Keratinocyte (primary cell): Measurements from ENCODE around the gene MCTP2. TPM values are rescaled to one million over a fixed set of nuclear protein-coding genes. Genes with fewer than 3 reads are reported as not detected.

Experiments
- DNase-seq: peaks from one replicate; pipeline ENCODE4 v3.0.0-alpha.2; 2011; ENCODE audit warnings: low read depth, missing footprints, low spot score
- FAIRE-seq: peaks from 2 replicates; lab custom pipeline; 2011; peaks lifted over from hg19 to GRCh38; lab: Jason Lieb, UNC
- H2AFZ ChIP-seq: 2 replicates; pipeline ENCODE4 v1.6.0; 2012; ENCODE audit warnings: low read length, control low read depth, inconsistent platforms; ENCODE audit not compliant: control insufficient read depth
- H3K27ac ChIP-seq: 2 replicates; pipeline ENCODE4 v1.5.1; 2011; ENCODE audit warnings: low read length; ENCODE audit not compliant: control insufficient read depth, insufficient read depth
- H3K27me3 ChIP-seq: 3 replicates; pipeline ENCODE4 v1.6.0; 2011; ENCODE audit warnings: low read length; ENCODE audit not compliant: control insufficient read depth, insufficient read depth; ENCODE audit errors: extremely low read depth
- H3K36me3 ChIP-seq, 2 experiments: 2 replicates in 1 of 2; 3 replicates in 1 of 2; pipeline ENCODE4 v1.5.1; 2011; ENCODE audit warnings: low read length in 2 of 2, mild to moderate bottlenecking in 1 of 2; ENCODE audit not compliant: control insufficient read depth in 2 of 2, insufficient read depth in 2 of 2; ENCODE audit errors: extremely low read depth in 1 of 2
- H3K4me1 ChIP-seq: 3 replicates; pipeline ENCODE4 v1.5.1; 2011; ENCODE audit warnings: low read length; ENCODE audit not compliant: control insufficient read depth, insufficient read depth; ENCODE audit errors: extremely low read depth
- H3K4me2 ChIP-seq: 3 replicates; pipeline ENCODE4 v1.6.0; 2011; ENCODE audit warnings: low read depth, low read length; ENCODE audit not compliant: control insufficient read depth, insufficient read depth; ENCODE audit errors: extremely low read depth
- H3K4me3 ChIP-seq, 3 experiments: fragments of 200-600 bp in 1 of 3; sonication (generic) in 1 of 3; 2 replicates in 2 of 3; 3 replicates in 1 of 3; pipeline ENCODE4 v1.5.1; 2011 to 2016; ENCODE audit warnings: low read length in 3 of 3, mild to moderate bottlenecking in 3 of 3, control low read depth in 2 of 3, inconsistent platforms in 1 of 3, low read depth in 1 of 3, mixed read lengths in 1 of 3, mixed run types in 1 of 3, moderate library complexity in 1 of 3; ENCODE audit not compliant: control insufficient read depth in 2 of 3, insufficient read depth in 2 of 3; ENCODE audit errors: extremely low read depth in 1 of 3
- H3K79me2 ChIP-seq: 2 replicates; pipeline ENCODE4 v1.6.0; 2012; ENCODE audit warnings: low read length; ENCODE audit not compliant: control insufficient read depth, insufficient read depth
- H3K9ac ChIP-seq: 3 replicates; pipeline ENCODE4 v1.6.0; 2011; ENCODE audit warnings: low read length; ENCODE audit not compliant: control insufficient read depth, insufficient read depth; ENCODE audit errors: extremely low read depth
- H3K9me1 ChIP-seq: 3 replicates; pipeline ENCODE4 v1.6.0; 2011; ENCODE audit warnings: low read length; ENCODE audit not compliant: control insufficient read depth, insufficient read depth; ENCODE audit errors: extremely low read depth
- H3K9me3 ChIP-seq: 2 replicates; pipeline ENCODE4 v1.5.1; 2012; ENCODE audit warnings: low read depth, low read length; ENCODE audit not compliant: control insufficient read depth
- H4K20me1 ChIP-seq: 3 replicates; pipeline ENCODE4 v1.6.0; 2011; ENCODE audit warnings: low read length; ENCODE audit not compliant: control insufficient read depth, insufficient read depth; ENCODE audit errors: extremely low read depth
- EZH2 ChIP-seq: IDR thresholded peaks from one replicate; pipeline ENCODE4 v1.6.1; 2012; ENCODE audit warnings: inconsistent platforms, mild to moderate bottlenecking, low read length, moderate library complexity
- dilution Hi-C: fragments of 300-500 bp; cut with MboI; formaldehyde crosslinking; loops from one replicate; pipeline ENCODE4 v1.7.0; 2020; ENCODE audit warnings: low sequenced_read_pairs; ENCODE audit not compliant: extremely low pct_ligation_motif_present
- polyA plus RNA-seq, 5 experiments: library from polyadenylated mRNA; depleted of rRNA in 3 of 5; stranded (reverse) in 3 of 5; stranded (forward) in 1 of 5; unstranded in 1 of 5; fragments of >200 nt; gene quantifications; 1 replicate in 1 of 5; 2 replicates in 3 of 5; 3 replicates in 1 of 5; pipeline versions ENCODE4 v1.2.1 to v1.2.3, GENCODE V29; 2011 to 2012; ENCODE audit warnings: missing spikeins in 2 of 5, low read depth in 1 of 5, low replicate concordance in 1 of 5
- TF ChIP-seq, protein P1 (sequence below), 3 experiments: IDR thresholded peaks in 1 of 3; conservative IDR thresholded peaks in 1 of 3; optimal IDR thresholded peaks in 1 of 3; 2 replicates in 2 of 3; 3 replicates in 1 of 3; pipeline versions ENCODE3 to v1.5.1; 2011; ENCODE audit warnings: low read length in 3 of 3, mild to moderate bottlenecking in 3 of 3, moderate library complexity in 2 of 3, control low read depth in 1 of 3, inconsistent platforms in 1 of 3; ENCODE audit not compliant: insufficient read depth in 2 of 3; ENCODE audit errors: extremely low read depth in 1 of 3

Gene MCTP2
- polyA plus RNA-seq, 1 donor (not counting 4 experiments of a cell fraction or from before 2014, with no cell fraction given): 22.0 TPM

DNA sequence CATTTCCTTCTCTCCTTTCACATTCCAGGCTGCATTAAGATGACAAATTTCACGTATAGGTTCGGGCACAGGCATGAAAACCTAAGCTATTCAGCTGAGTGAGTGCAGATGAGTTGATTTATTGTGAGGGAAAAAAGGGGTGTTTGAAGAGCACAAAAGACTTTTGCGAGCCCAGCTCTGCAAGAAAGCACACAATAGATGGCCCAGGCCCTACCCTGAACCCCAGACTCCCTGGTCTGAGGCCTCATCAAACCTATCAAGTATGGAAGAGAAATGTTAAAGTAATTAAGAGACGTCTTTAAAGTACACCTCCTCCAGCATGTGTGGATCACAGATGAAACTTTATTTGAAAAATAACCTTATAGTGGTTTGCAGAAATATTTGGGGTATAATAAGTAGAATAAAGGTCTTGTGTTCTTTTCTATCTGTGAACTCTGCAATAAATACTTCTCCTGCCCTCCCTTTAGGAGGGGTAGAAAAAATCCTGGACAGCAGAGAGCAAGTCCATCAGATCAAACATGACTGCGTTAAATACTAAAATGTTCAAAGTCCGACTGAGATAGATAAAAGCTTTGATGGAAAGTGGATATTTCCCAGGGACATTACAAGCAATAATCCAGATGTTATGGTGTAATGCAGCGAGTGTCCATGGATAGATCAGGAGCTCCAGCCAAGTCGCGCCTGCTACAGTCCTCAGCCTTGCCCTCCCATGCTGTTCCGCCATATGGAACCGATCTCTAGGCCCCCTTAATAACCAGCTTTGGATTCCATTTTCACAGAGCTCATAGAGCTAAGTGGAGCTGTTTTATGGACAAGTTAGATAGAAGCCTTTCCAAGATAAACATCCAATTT, 121.5 kb downstream of the MCTP2 start:
- no peaks in the 10 kb centered on the region for H3K4me1 ChIP-seq
- dilution Hi-C loops: no loop called here
- TF ChIP-seq, protein P1, sequence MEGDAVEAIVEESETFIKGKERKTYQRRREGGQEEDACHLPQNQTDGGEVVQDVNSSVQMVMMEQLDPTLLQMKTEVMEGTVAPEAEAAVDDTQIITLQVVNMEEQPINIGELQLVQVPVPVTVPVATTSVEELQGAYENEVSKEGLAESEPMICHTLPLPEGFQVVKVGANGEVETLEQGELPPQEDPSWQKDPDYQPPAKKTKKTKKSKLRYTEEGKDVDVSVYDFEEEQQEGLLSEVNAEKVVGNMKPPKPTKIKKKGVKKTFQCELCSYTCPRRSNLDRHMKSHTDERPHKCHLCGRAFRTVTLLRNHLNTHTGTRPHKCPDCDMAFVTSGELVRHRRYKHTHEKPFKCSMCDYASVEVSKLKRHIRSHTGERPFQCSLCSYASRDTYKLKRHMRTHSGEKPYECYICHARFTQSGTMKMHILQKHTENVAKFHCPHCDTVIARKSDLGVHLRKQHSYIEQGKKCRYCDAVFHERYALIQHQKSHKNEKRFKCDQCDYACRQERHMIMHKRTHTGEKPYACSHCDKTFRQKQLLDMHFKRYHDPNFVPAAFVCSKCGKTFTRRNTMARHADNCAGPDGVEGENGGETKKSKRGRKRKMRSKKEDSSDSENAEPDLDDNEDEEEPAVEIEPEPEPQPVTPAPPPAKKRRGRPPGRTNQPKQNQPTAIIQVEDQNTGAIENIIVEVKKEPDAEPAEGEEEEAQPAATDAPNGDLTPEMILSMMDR (optimal IDR thresholded peaks at IDR 0.05 in 1 of 3, IDR thresholded peaks at IDR 0.05 in 1 of 3, conservative IDR thresholded peaks at IDR 0.05 in 1 of 3; ENCODE audit: extremely low read depth in 1 of 3, insufficient read depth in 2 of 3, low read length in 3 of 3): no peak
- TF ChIP-seq EZH2: no peak
- no peaks in the 10 kb centered on the region for H3K27me3 ChIP-seq
- FAIRE-seq (no peak), DNase-seq (no peak)
- peaks cover 0 to 4% of the 10 kb centered on the region in 2 experiments for H3K36me3 ChIP-seq
- H3K4me3 ChIP-seq: no peak overlapping the region
- H3K9me3 ChIP-seq: no peaks in the 10 kb centered on the region
- no peak overlapping the region for H3K4me2 ChIP-seq
- H4K20me1 ChIP-seq: no peaks in the 10 kb centered on the region
- no peak overlapping the region for H3K9ac ChIP-seq
- H3K79me2 ChIP-seq: no peaks in the 10 kb centered on the region
- no peak overlapping the region for H3K27ac ChIP-seq
- no peaks in the 10 kb centered on the region for H3K9me1 ChIP-seq
- H2AFZ ChIP-seq: no peak overlapping the region

DNA sequence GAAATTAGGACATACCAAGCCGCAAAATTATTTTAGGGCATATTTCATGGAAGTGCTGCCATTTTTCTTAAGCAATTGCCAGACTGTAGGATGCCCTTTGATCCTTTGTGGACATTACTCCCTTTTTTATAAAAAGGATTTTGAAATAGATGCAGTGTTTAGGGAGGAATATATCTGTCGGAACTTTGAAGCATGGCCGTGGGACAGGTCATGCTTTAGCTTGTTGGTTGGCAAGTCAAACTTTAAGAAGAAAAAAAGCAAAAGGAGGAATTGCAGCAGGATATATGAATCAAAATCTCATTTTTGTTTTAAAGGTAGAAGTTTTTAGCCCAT, 122.1 kb downstream of the MCTP2 start:
- H3K9me3 ChIP-seq: no peaks in the 10 kb centered on the region
- no peaks in the 10 kb centered on the region for H4K20me1 ChIP-seq
- no peaks in the 10 kb centered on the region for H3K4me1 ChIP-seq
- no peak for DNase-seq
- no peaks in the 10 kb centered on the region for H3K79me2 ChIP-seq
- TF ChIP-seq, protein P1 (optimal IDR thresholded peaks at IDR 0.05 in 1 of 3, IDR thresholded peaks at IDR 0.05 in 1 of 3, conservative IDR thresholded peaks at IDR 0.05 in 1 of 3; ENCODE audit: extremely low read depth in 1 of 3, insufficient read depth in 2 of 3, low read length in 3 of 3): no peak
- TF ChIP-seq EZH2: no peak
- no peak overlapping the region for H3K4me3 ChIP-seq
- H3K9me1 ChIP-seq: no peaks in the 10 kb centered on the region
- dilution Hi-C loops: no loop called here
- no peak overlapping the region for H3K9ac ChIP-seq
- H2AFZ ChIP-seq: no peak overlapping the region
- no peak overlapping the region for H3K27ac ChIP-seq
- H3K27me3 ChIP-seq: no peaks in the 10 kb centered on the region
- no peak for FAIRE-seq
- peaks cover 0 to 4% of the 10 kb centered on the region in 2 experiments for H3K36me3 ChIP-seq
- H3K4me2 ChIP-seq: no peak overlapping the region
